AG09319 (cell line): ENCODE measurements around the gene MICAL3.

Experiments used
- DNase-seq: peaks from one replicate; pipeline ENCODE4 v3.0.0-alpha.2; 2010; ENCODE audit warnings: low read depth; ENCODE audit errors: extremely low read depth
- TF ChIP-seq, protein P1 (sequence below): IDR thresholded peaks from 2 replicates; pipeline ENCODE4 v1.5.1; 2011; ENCODE audit warnings: low read depth, mild to moderate bottlenecking, inconsistent platforms, low read length, moderate library complexity

The MICAL3 gene

DNA sequence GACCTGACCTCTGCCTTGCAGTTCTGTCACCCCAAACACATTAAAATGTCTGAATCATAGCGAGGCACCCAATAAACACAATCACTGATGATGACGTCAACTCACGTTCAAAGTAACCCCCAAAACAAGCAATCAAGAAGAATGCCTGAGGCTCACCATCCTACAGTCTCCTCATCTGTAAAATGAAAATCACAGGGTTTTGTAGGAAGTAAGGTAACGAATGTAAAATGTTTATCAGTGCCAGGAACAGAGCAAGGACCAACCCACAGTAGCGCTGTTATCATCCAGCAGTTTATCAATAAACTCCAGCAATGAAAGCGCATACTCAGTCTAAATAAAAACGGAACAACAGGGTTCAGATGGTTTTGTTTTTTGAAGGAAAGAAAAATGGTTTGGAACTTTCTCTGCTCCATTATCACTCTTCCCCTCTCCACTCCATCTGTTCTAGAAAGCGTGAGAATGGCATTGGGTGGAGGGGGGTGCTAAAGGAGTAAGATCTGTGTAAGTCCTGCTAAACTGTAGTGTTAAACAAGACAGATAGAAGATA lies 110.5 kb downstream of the MICAL3 start:
- DNase-seq = no peak

DNA sequence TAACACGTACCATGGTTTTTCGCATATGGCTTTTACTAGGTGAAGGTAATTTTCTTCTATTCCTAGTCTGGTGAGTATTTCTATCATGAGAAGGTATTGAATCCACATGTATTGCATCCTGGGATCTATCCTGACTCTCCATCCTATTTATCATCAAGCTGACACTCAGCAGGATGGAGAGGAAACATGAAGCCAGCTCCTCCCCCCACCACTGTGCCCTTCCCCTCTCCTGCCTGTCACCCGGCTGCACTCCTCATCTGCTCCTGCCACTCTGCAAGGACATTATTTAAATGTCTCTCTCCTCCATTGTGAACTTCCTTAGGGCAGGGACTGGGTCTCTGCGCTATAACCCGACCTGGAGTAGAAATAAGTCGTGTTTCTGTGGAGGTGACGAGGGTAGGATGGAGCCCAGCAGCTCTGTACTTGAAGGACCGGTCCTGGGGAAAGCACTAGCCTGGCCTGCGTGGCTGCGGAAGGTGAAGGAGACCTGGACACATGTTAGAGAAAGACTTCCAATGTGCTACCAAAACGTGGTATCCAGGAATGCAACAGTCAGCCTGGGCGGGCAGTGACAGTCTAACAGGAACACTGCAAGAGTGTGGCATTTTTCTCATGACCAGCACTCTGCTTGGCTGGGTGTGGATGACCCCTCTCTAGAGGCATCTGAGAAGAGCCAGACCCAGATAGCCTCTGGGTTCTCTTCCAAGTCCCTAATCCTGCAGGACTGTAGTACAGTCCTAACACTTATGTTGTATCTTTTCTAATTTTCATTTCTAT lies 111.2 kb downstream of the MICAL3 start:
- TF ChIP-seq, protein P1, sequence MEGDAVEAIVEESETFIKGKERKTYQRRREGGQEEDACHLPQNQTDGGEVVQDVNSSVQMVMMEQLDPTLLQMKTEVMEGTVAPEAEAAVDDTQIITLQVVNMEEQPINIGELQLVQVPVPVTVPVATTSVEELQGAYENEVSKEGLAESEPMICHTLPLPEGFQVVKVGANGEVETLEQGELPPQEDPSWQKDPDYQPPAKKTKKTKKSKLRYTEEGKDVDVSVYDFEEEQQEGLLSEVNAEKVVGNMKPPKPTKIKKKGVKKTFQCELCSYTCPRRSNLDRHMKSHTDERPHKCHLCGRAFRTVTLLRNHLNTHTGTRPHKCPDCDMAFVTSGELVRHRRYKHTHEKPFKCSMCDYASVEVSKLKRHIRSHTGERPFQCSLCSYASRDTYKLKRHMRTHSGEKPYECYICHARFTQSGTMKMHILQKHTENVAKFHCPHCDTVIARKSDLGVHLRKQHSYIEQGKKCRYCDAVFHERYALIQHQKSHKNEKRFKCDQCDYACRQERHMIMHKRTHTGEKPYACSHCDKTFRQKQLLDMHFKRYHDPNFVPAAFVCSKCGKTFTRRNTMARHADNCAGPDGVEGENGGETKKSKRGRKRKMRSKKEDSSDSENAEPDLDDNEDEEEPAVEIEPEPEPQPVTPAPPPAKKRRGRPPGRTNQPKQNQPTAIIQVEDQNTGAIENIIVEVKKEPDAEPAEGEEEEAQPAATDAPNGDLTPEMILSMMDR = no peak
- no peak for DNase-seq

More for the DNA sequence above, 110.5 kb downstream of the MICAL3 start:
- TF ChIP-seq, protein P1 = no peak

DNA sequence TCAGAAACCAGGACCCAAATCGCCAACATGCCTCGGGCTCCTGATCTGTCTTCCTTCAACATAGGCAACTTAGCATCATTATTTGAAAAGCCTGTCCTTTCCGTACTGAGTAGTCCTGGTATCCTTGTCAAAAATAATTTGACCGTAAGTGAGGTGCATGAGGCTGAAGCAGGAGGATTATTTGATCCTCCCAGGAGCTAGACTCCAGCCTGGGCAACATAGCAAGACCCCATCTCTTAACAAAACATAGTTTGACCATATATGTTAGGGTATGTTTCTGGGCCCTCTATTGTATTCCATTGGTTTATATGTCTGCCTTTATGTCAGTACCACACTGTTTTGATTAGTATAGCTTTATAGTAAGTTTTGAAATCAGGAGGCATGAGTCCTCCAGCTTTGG lies 112.5 kb downstream of the MICAL3 start:
- TF ChIP-seq, protein P1 = no peak
- DNase-seq = no peak

DNA sequence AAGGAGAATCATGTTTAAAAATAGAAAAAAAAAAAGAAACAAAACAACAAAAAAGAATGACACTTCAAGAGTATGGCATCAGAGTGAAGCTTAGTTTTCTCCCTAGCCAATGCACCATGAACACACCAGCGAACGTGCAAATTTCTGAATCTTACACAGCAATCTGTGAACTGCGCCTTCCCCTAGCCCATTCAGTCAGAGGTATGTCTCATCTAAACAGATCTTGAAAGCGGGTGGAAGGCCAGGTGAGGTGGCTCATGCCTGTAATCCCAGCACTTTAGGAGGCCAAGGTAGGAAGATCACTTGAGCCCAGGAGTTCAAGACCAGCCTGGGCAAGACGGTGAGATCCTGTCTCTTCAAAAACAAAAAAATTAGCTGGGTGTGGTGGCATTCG lies 113.1 kb downstream of the MICAL3 start:
- TF ChIP-seq, protein P1 = no peak
- no peak for DNase-seq

GRCh38 chr22:17910561-17911311 lies 113.6 kb downstream of the MICAL3 start:
- TF ChIP-seq, protein P1 = peak; percentile 85
- peak; percentile 66 for DNase-seq

- DNase-seq = no peak
- TF ChIP-seq, protein P1 = no peak
Observed at GRCh38 chr22:17907748-17908051, 116.7 kb downstream of the MICAL3 start.
